Head of caudate nucleus (tissue), 42 donors: ENCODE data around the gene SMYD2.

ENCODE experiments used
- DNase-seq, 42 donors: peaks; one replicate each; pipeline versions ENCODE4 v3.0.0 to v3.0.0-alpha.2; 2020 to 2021; ENCODE audit warnings: mixed read lengths in 7 of 42
- intact Hi-C: fragments of 100-400 bp; cut with DNase I; formaldehyde crosslinking; loops from one replicate; pipeline ENCODE4 v1.15.0; 2022

The SMYD2 gene

DNA sequence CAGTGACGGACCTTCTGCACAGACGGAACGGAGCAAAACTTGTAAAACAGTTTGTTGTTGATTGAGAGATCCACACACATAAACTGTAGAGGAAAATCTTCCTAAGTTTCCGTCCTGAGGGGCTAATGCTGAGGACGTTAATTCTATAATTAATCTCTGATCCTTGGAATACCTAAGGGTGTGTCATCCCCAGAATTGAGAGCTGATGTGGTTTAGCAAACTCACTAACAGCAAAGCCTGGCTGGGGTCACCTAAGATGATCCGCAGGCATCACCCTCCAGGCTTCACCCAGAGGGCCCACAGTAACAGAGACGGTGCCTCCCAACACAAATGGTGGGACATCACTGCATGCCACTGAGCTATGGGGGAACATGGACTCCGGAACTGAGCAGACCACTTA is 97.5 kb downstream of the SMYD2 start:
- intact Hi-C loops = no loop called here
- no peak for DNase-seq

DNA sequence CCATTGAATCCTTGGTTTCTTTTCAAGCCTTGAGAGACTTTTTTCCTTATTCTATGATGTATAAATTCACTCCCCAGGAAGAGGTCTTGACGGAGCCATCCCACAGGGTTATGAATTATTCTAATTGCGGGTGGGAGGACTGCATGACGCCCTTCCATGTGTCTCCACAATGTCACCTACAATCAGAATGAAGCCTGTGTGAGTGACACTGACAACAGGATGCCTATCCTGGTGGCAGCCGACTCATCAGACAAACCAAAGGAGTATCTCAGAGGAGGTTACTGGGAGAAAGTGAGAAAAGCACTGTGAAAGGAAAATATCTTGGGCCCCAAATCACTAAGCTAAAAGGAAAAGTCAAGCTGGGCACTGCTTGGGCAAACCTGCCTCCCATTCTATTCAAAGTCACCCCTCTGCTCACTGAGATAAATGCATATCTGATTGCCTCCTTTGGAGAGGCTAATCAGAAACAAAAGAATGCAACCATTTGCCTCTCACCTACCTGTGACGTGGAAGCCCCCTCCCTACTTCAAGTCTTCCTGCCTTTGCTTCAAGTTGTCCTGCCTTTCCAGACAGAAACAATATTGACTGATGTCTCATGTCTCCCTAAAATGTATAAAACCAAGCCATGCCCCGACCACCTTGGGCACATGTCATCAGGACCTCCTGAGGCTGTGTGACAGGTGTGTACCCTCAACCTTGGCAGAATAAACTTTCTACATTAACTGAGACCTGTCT is 98.4 kb downstream of the SMYD2 start:
- intact Hi-C loops = no loop called here

GRCh38 chr1:214380396-214380795 is 99.4 kb downstream of the SMYD2 start:
- intact Hi-C loops = no loop called here
- no peak for DNase-seq

More for the DNA sequence above, 98.4 kb downstream of the SMYD2 start:
- DNase-seq = peak in 9 of 42 donors; percentile 14 to 61 (median 41)

DNA sequence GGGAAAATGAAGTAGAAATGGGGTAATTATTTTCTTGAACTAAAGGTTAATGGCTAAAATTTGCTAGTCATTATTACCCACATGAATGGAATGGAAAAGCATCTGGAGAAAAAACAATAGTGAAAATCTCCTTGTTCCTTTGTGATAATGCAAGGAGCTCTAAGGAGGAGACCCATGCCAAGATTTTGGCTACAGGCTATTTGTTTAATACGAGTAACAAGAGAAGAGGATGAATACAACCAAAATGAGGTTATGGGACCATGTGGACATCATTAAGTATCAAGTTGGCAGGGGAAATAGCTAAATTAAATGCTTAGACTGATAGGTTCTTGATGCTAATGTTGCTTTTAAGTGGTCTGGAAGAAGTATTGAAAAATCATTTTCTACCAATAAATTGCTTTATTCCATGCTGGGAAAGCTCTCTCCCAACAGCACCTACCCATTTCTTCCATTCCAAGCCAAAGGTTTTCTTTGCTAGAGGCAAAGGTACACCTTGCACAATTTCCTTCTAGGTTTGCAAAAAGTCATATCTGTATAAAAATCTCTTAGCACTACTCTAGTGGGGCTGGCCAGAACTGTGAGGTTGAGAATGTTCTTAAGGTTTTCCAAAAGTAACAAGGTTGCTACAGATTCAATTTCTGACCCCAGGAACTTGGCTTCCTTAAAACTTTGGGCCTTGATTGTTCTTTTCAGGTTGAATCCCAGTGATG is 100.2 kb downstream of the SMYD2 start:
- intact Hi-C loops = no loop called here
- DNase-seq = no peak

DNA sequence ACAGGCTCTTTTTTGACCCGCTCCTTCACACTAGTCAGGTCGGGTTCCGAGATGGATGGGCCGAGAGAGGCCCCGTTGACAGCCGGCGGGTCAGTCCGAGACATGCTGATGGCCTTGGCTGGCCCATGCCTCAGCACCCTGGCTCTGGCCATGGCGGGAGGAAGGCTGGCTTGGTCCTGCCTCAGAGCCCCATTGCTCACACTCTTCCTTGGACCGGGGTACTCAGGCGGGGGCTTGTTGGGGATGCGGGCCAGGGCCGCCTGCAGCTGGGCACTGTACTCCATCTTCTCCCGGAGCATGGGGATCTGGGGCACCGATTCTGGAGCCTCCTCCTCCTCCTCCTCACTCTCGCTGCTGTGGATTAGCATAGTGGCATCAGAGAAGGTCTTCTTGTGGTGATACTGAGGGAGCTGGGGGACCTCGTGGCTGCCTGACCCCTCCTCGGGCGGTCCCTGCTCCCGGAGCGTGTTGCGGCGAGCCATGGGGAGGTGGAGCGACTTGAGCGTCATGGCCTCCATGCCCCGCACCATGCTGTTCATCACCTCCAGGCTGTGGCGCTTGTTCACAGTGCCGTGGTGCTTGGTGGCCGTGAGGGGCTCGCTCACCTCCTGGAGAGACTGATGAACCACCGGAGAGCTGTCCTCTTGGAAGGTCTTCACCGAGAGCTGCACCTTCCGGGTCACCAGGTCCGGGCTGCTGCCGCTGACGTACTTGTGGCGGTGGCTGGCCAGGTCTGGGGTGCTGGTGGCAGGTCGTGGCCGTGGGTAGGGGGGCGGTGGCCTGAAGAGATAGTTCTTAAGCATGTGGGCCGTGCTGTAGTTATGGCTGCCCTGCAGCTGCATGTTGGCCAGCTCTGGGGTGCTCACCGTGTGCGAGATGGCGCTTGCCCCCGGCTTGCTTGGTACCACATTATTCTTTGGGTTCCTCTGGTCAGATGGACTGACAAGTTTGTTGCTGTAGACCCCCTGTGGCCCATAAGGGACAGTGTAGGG is 102.7 kb downstream of the SMYD2 start:
- intact Hi-C loops = no loop called here
- DNase-seq = no peak

GRCh38 chr1:214384373-214385079 is 103.6 kb downstream of the SMYD2 start:
- DNase-seq = no peak
- intact Hi-C loops = no loop called here

DNA sequence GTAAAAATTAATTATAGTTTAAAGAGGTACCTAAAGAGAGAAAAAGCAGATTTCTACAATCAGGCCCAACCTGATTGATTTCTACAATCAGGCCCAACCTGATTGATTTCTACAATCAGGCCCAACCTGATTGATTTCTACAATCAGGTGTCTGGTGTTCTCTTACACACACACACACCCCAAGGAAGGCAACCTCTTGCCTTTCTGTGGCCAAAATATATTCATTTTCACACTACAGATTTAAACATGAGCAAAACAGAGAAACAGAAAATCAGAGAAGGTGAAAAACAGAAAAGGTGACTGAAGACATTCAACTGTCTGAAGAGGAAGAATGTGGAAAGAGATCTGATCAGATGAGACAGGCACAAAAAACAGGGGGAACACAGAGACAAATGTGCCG is 104.5 kb downstream of the SMYD2 start:
- intact Hi-C loops = no loop called here
- DNase-seq = no peak

DNA sequence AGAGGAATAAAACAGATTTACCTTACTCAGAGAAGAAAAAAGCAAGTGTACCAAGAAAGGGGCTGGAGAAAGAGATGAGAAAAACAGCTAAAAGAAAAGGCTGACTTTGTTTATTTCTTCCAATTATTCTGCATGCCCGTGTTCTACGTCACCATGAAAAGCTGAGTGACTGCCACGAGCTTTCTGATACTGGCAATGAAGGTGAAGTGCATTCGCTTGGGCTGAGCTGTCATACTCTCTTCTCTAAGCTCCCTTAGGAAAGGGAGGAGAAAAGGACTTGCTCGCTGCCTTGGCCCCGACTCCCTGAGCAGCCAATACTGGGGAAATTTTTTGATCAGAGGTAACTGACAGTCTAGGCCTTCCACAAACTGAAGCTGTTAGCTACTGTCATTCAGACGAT is 105.4 kb downstream of the SMYD2 start:
- intact Hi-C loops = no loop called here
- no peak for DNase-seq
